HL-60 (cell line): ENCODE measurements around the gene GCNT1.
"Not testable (repeated sequence)": the region's sequence is repeated elsewhere in the genome, so short reads cannot be mapped to it uniquely, and the experiment has no call there.

Experiments used
- DNase-seq, 2 experiments: peaks; one replicate each; pipeline ENCODE4 v3.0.0-alpha.2; 2010 to 2020; ENCODE audit warnings: low read depth in 1 of 2, low spot score in 1 of 2
- H3K27ac ChIP-seq: fragments of 250-450 bp; sonication (Bioruptor Pico); replicated peaks from 2 replicates; pipeline ENCODE4 v1.5.1; 2020; ENCODE audit warnings: mild to moderate bottlenecking, moderate library complexity
- H3K27me3 ChIP-seq: fragments of 250-450 bp; sonication (Bioruptor Pico); 2 replicates; pipeline ENCODE4 v1.5.1; 2021; ENCODE audit warnings: mild to moderate bottlenecking, moderate library complexity; ENCODE audit not compliant: insufficient read depth, poor library complexity, severe bottlenecking
- H3K4me3 ChIP-seq: replicated peaks from 2 replicates; pipeline ENCODE4 v1.5.1; 2011; ENCODE audit warnings: mild to moderate bottlenecking, control low read depth, low read length; ENCODE audit not compliant: insufficient read depth
- CTCF ChIP-seq: IDR thresholded peaks from one replicate; pipeline ENCODE4 v1.5.1; 2011; ENCODE audit warnings: low read length, control low read depth, inconsistent platforms; ENCODE audit not compliant: insufficient read depth
- GABPA ChIP-seq: IDR thresholded peaks from 2 replicates; pipeline ENCODE4 v1.6.1; 2012; ENCODE audit warnings: low read depth
- POLR2AphosphoS5 ChIP-seq: IDR thresholded peaks from 2 replicates; pipeline ENCODE4 v1.6.1; 2012; ENCODE audit warnings: low read depth
- REST ChIP-seq: IDR thresholded peaks from 2 replicates; pipeline ENCODE4 v1.6.1; 2012; ENCODE audit warnings: low read depth; ENCODE audit not compliant: insufficient replicate concordance
- SPI1 ChIP-seq: IDR thresholded peaks from 2 replicates; pipeline ENCODE4 v1.6.1; 2012; ENCODE audit warnings: low read depth, mild to moderate bottlenecking, borderline replicate concordance

GCNT1 gene

GRCh38 chr9:76478226-76478625, 19.2 kb downstream of the GCNT1 start:
- Histone ChIP-seq H3K27me3 (no peaks in the 10 kb centered on the region), H3K27ac (no peak overlapping the region), H3K4me3 (no peak overlapping the region)
- no peak for DNase-seq
- TF ChIP-seq REST (no peak), CTCF (no peak), GABPA (no peak), POLR2AphosphoS5 (no peak), SPI1 (no peak)

GRCh38 chr9:76479337-76479736, 20.4 kb downstream of the GCNT1 start:
- H3K27me3 ChIP-seq, H3K27ac ChIP-seq, DNase-seq, H3K4me3 ChIP-seq: not testable (repeated sequence)

GRCh38 chr9:76486151-76486550, 27.2 kb downstream of the GCNT1 start:
- Histone ChIP-seq H3K27ac (0 out of 2 replicates have a peak overlapping the region, but pooled peaks have one; percentile 17), H3K4me3 (no peak overlapping the region), H3K27me3 (no peaks in the 10 kb centered on the region)
- no peak for DNase-seq
- TF ChIP-seq REST (no peak), SPI1 (no peak), CTCF (no peak), GABPA (no peak), POLR2AphosphoS5 (no peak)

GRCh38 chr9:76490249-76490990, 31.4 kb downstream of the GCNT1 start:
- no peaks in the 10 kb centered on the region for H3K27me3 ChIP-seq
- peak in 1 of 2 experiments; percentile 53 for DNase-seq
- H3K4me3 ChIP-seq: no peak overlapping the region
- TF ChIP-seq REST (no peak), SPI1 (0 out of 2 replicates have a peak, but pooled peaks have one; percentile 14)
- peak overlapping the region; percentile 75 for H3K27ac ChIP-seq
